ENCODE results near the gene CYSTM1.

Gene CYSTM1

GRCh38 chr5:140235791-140236551, 61.0 kb downstream of the CYSTM1 start:
- ATAC-seq (ENCODE audit: insufficient read depth, low read depth) = no peak

GRCh38 chr5:140236891-140237598, 62.1 kb downstream of the CYSTM1 start:
- Histone ChIP-seq H3K36me3 (ENCODE audit: insufficient read depth, low read length) (0 out of 2 replicates have a peak, but pooled peaks cover 3% of the 10 kb centered on the region), H4K20me1 (ENCODE audit: insufficient read depth, low read length) (peaks cover 11% of the 10 kb centered on the region; the same call in 1 of the 2 replicates), H3K9ac (ENCODE audit: low read depth, low read length) (no peak overlapping the region), H3K79me2 (ENCODE audit: insufficient read depth, low read length) (no peaks in the 10 kb centered on the region), H2AFZ (ENCODE audit: low read depth, low read length) (no peak overlapping the region), H3K4me2 (ENCODE audit: insufficient read depth, low read length) (no peak overlapping the region), H3K4me3 (ENCODE audit: low read depth in 1 of 2, low read length in 2 of 2) (no peak overlapping the region), H3K9me3 (ENCODE audit: insufficient read depth, low read length, severe bottlenecking) (no peaks in the 10 kb centered on the region), H3K27me3 (ENCODE audit: insufficient read depth, low read length, poor library complexity) (no peaks in the 10 kb centered on the region), H3K4me1 (ENCODE audit: insufficient read depth, low read length) (no peaks in the 10 kb centered on the region), H3K27ac (ENCODE audit: low read length) (no peak overlapping the region)
- TF ChIP-seq CTCF (IDR thresholded peaks at IDR 0.05; ENCODE audit: borderline replicate concordance, extremely low read depth, low read length, poor library complexity, severe bottlenecking) (no peak), EZH2 (IDR thresholded peaks at IDR 0.05; ENCODE audit: borderline replicate concordance, low read depth, low read length, severe bottlenecking) (no peak)
- no peak for ATAC-seq (ENCODE audit: insufficient read depth, low read depth)
- no peak for DNase-seq

More at GRCh38 chr5:140235791-140236551, 61.0 kb downstream of the CYSTM1 start:
- Histone ChIP-seq H3K4me3 (ENCODE audit: low read depth in 1 of 2, low read length in 2 of 2) (no peak overlapping the region), H3K9me3 (ENCODE audit: insufficient read depth, low read length, severe bottlenecking) (no peaks in the 10 kb centered on the region), H3K27me3 (ENCODE audit: insufficient read depth, low read length, poor library complexity) (no peaks in the 10 kb centered on the region), H3K36me3 (ENCODE audit: insufficient read depth, low read length) (no peaks in the 10 kb centered on the region), H3K4me2 (ENCODE audit: insufficient read depth, low read length) (no peak overlapping the region), H3K27ac (ENCODE audit: low read length) (no peak overlapping the region), H3K9ac (ENCODE audit: low read depth, low read length) (no peak overlapping the region), H3K4me1 (ENCODE audit: insufficient read depth, low read length) (no peaks in the 10 kb centered on the region), H3K79me2 (ENCODE audit: insufficient read depth, low read length) (no peaks in the 10 kb centered on the region), H4K20me1 (ENCODE audit: insufficient read depth, low read length) (0 out of 2 replicates have a peak, but pooled peaks cover 6% of the 10 kb centered on the region), H2AFZ (ENCODE audit: low read depth, low read length) (no peak overlapping the region)
- TF ChIP-seq CTCF (IDR thresholded peaks at IDR 0.05; ENCODE audit: borderline replicate concordance, extremely low read depth, low read length, poor library complexity, severe bottlenecking) (no peak), EZH2 (IDR thresholded peaks at IDR 0.05; ENCODE audit: borderline replicate concordance, low read depth, low read length, severe bottlenecking) (no peak)
- no peak for DNase-seq

DNA sequence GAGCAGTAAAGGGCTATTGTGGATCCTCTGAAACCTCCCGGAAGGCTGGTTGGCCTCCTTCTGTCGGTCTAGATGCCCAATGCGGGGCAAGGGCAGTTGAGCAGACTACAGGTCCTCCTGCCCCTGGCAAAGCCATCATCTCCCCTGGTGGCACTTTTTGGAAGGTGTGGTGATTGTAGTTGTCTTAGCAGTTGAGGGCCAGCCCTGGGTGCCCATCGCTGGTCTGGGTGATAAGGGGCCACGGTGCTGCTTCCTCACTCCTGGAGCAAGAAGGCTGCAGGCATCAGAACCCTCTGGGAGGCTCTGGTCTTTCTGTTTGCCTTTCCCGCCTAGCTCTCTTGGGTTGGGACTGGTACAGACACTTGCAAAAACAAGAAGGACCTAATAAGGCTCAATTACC, 63.8 kb downstream of the CYSTM1 start:
- H3K9me3 ChIP-seq (ENCODE audit: insufficient read depth, low read length, severe bottlenecking) = no peaks in the 10 kb centered on the region

More for the DNA sequence above, 63.8 kb downstream of the CYSTM1 start:
- Histone ChIP-seq H2AFZ (ENCODE audit: low read depth, low read length) (no peak overlapping the region), H3K4me3 (ENCODE audit: low read depth in 1 of 2, low read length in 2 of 2) (no peak overlapping the region), H3K79me2 (ENCODE audit: insufficient read depth, low read length) (no peaks in the 10 kb centered on the region), H3K36me3 (ENCODE audit: insufficient read depth, low read length) (peaks cover 12% of the 10 kb centered on the region), H3K27ac (ENCODE audit: low read length) (no peak overlapping the region), H4K20me1 (ENCODE audit: insufficient read depth, low read length) (peaks cover 14% of the 10 kb centered on the region; the same call in 1 of the 2 replicates), H3K27me3 (ENCODE audit: insufficient read depth, low read length, poor library complexity) (no peaks in the 10 kb centered on the region), H3K4me1 (ENCODE audit: insufficient read depth, low read length) (no peaks in the 10 kb centered on the region), H3K9ac (ENCODE audit: low read depth, low read length) (no peak overlapping the region), H3K4me2 (ENCODE audit: insufficient read depth, low read length) (no peak overlapping the region)
- ATAC-seq (ENCODE audit: insufficient read depth, low read depth) = no peak
- DNase-seq = no peak
- TF ChIP-seq EZH2 (IDR thresholded peaks at IDR 0.05; ENCODE audit: borderline replicate concordance, low read depth, low read length, severe bottlenecking) (no peak), CTCF (IDR thresholded peaks at IDR 0.05; ENCODE audit: borderline replicate concordance, extremely low read depth, low read length, poor library complexity, severe bottlenecking) (no peak)
